GM11168 (cell line): ENCODE results near the gene ATR.
"Not testable (repeated sequence)": the region's sequence is repeated elsewhere in the genome, so short reads cannot be mapped to it uniquely, and the experiment has no call there.

Experiments
- in situ Hi-C: fragments of 300-500 bp; cut with MboI; formaldehyde crosslinking; loops from one replicate; pipeline ENCODE4 v1.12.0; 2022; ENCODE audit warnings: low sequenced_read_pairs; ENCODE audit not compliant: unreplicated experiment

ATR gene

GRCh38 chr3:142400537-142400936 is 178.0 kb downstream of the ATR start:
- in situ Hi-C loops, result not testable (repeated sequence)
